Neural cell (in vitro differentiated cells): ENCODE measurements around the gene MMP24OS. TPM values are rescaled to one million over a fixed set of nuclear protein-coding genes. Genes with fewer than 3 reads are reported as not detected.

Source experiments
- H2AFZ ChIP-seq: fragments of 200-600, 300-800 bp; sonication (generic), shearing (Covaris generic); 2 replicates; pipeline ENCODE4 v1.6.0; 2014; ENCODE audit warnings: low read depth, mild to moderate bottlenecking, antibody characterized with exemption, low read length, moderate library complexity
- H3F3A ChIP-seq: fragments of 200-600 bp; shearing (Covaris generic); 2 replicates; pipeline ENCODE4 v1.6.1; 2016; ENCODE audit warnings: mild to moderate bottlenecking, moderate library complexity, mixed read lengths, antibody characterized with exemption, low read length; ENCODE audit not compliant: insufficient read depth, poor library complexity, severe bottlenecking
- H3K27ac ChIP-seq: fragments of 200-600, 300-800 bp; sonication (generic), shearing (Covaris generic); 2 replicates; pipeline ENCODE4 v1.5.1; 2014; ENCODE audit warnings: mild to moderate bottlenecking, low read length, moderate library complexity
- H3K27me3 ChIP-seq: fragments of 300-800, 200-600 bp; sonication (generic), shearing (Covaris generic); 2 replicates; pipeline ENCODE4 v1.6.0; 2014; ENCODE audit warnings: mild to moderate bottlenecking, low read depth, low read length, moderate library complexity; ENCODE audit not compliant: insufficient read depth
- H3K36me3 ChIP-seq: fragments of 300-800, 200-600 bp; sonication (generic), shearing (Covaris generic); 2 replicates; pipeline ENCODE4 v1.5.1; 2014; ENCODE audit warnings: mild to moderate bottlenecking, antibody characterized with exemption, low read length, moderate library complexity; ENCODE audit not compliant: insufficient read depth
- H3K4me2 ChIP-seq: fragments of 300-800, 200-600 bp; sonication (generic), shearing (Covaris generic); 2 replicates; pipeline ENCODE4 v1.6.0; 2014; ENCODE audit warnings: mild to moderate bottlenecking, low read length
- H3K4me3 ChIP-seq: fragments of 300-800, 200-600 bp; sonication (generic), shearing (Covaris generic); 2 replicates; pipeline ENCODE4 v1.5.1; 2014; ENCODE audit warnings: mild to moderate bottlenecking, low read length, moderate library complexity
- H3K79me2 ChIP-seq: fragments of 200-600 bp; shearing (Covaris generic); replicated peaks from 2 replicates; pipeline ENCODE4 v1.6.0; 2014; ENCODE audit warnings: mild to moderate bottlenecking, low read length, moderate library complexity; ENCODE audit not compliant: insufficient read depth
- H3K9ac ChIP-seq: fragments of 300-800, 200-600 bp; sonication (generic), shearing (Covaris generic); 2 replicates; pipeline ENCODE4 v1.6.1; 2016; ENCODE audit warnings: mild to moderate bottlenecking, low read length, mixed read lengths
- H3K9me2 ChIP-seq: fragments of 200-600 bp; shearing (Covaris generic); 2 replicates; pipeline ENCODE4 v1.6.1; 2016; ENCODE audit warnings: mild to moderate bottlenecking, low read length, mixed read lengths; ENCODE audit not compliant: insufficient read depth
- H3K9me3 ChIP-seq: fragments of 200-600, 300-800 bp; sonication (generic), shearing (Covaris generic); 2 replicates; pipeline ENCODE4 v1.6.1; 2016; ENCODE audit warnings: mild to moderate bottlenecking, mixed run types, low read length, moderate library complexity, mixed read lengths
- H4K20me1 ChIP-seq: fragments of 200-600 bp; shearing (Covaris generic); 2 replicates; pipeline ENCODE4 v1.6.1; 2016; ENCODE audit warnings: mild to moderate bottlenecking, mixed run types; ENCODE audit not compliant: insufficient read depth
- EP300 ChIP-seq: fragments of 450-650 bp; conservative IDR thresholded peaks from 2 replicates; pipeline ENCODE4 v1.6.1; 2014; ENCODE audit warnings: antibody characterized with exemption, mild to moderate bottlenecking, moderate library complexity; ENCODE audit not compliant: poor library complexity, severe bottlenecking
- EZH2 ChIP-seq: fragments of 200-600, 300-800 bp; shearing (Covaris generic), sonication (generic); IDR thresholded peaks from 2 replicates; pipeline ENCODE4 v1.6.1; 2014; ENCODE audit warnings: antibody characterized with exemption, low read length, borderline replicate concordance, mild to moderate bottlenecking; ENCODE audit not compliant: insufficient read depth, poor library complexity, severe bottlenecking
- POLR2AphosphoS5 ChIP-seq: IDR thresholded peaks from 2 replicates; pipeline ENCODE4 v1.6.1; 2012
- RAD21 ChIP-seq: fragments of 450-650 bp; conservative IDR thresholded peaks from 2 replicates; pipeline ENCODE4 v1.6.1; 2014; ENCODE audit warnings: antibody characterized with exemption, mild to moderate bottlenecking, moderate library complexity
- polyA plus RNA-seq: library from polyadenylated mRNA; depleted of rRNA; stranded (reverse); fragments of >200 nt; gene quantifications from 2 replicates; pipeline ENCODE4 v1.2.3, GENCODE V29; 2014
- TF ChIP-seq, protein P1 (sequence below): fragments of 450-650 bp; IDR thresholded peaks from 2 replicates; pipeline ENCODE4 v1.5.1; 2014; ENCODE audit warnings: antibody characterized with exemption, mild to moderate bottlenecking, moderate library complexity; ENCODE audit not compliant: poor library complexity, severe bottlenecking
- TF ChIP-seq, protein P2 (sequence below): IDR thresholded peaks from 2 replicates; pipeline ENCODE4 v1.6.1; 2012; ENCODE audit warnings: borderline replicate concordance

Gene MMP24OS
- polyA plus RNA-seq, 1 donor from 2014 or later: 7.7 TPM

DNA sequence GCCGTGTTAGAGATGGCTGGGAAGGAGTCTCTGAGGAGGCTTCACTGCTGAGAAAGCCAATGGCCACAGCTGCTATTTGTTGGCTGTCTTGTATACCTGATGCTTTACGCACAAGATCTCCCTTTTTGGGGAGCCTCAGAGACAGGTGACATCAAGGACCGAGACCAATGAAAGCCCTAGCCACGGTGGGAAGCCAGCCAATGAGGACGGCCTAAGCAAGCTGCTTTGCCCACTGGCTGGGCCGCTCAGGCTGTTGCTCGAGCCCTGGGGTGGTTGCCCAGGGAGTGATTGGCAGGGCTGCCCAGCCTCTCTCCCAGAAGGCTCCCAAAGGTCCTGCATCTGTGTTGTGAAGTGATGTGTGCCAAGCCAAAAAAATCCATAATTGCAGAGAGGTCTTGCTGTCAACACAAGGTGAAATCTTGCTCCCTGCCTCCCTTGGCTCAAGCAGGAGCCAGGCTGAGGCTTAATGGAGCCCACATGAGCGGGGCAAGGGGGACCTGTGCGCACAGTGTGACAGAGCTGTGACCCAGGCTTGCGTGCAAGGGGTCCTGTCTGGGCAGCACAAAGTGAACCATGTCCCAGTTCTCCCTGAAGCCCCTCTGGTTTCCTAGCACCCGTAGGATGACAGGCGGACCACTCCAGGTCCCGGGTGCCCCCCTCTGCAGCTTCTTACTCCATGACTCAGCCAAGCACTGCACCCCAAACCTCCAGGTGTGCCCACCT lies 4.3 kb downstream of the MMP24OS start:
- no peaks in the 10 kb centered on the region for H3K9me3 ChIP-seq
- no peak overlapping the region for H3K9ac ChIP-seq
- no peak overlapping the region for H3K27ac ChIP-seq
- peaks cover 5% of the 10 kb centered on the region for H3K79me2 ChIP-seq
- no peaks in the 10 kb centered on the region for H3K27me3 ChIP-seq
- H3K9me2 ChIP-seq: no peaks in the 10 kb centered on the region
- no peak overlapping the region for H3K4me3 ChIP-seq
- H3K36me3 ChIP-seq: no peaks in the 10 kb centered on the region
- H4K20me1 ChIP-seq: no peaks in the 10 kb centered on the region
- H2AFZ ChIP-seq: no peak overlapping the region
- no peaks in the 10 kb centered on the region for H3F3A ChIP-seq
- TF ChIP-seq, protein P1, sequence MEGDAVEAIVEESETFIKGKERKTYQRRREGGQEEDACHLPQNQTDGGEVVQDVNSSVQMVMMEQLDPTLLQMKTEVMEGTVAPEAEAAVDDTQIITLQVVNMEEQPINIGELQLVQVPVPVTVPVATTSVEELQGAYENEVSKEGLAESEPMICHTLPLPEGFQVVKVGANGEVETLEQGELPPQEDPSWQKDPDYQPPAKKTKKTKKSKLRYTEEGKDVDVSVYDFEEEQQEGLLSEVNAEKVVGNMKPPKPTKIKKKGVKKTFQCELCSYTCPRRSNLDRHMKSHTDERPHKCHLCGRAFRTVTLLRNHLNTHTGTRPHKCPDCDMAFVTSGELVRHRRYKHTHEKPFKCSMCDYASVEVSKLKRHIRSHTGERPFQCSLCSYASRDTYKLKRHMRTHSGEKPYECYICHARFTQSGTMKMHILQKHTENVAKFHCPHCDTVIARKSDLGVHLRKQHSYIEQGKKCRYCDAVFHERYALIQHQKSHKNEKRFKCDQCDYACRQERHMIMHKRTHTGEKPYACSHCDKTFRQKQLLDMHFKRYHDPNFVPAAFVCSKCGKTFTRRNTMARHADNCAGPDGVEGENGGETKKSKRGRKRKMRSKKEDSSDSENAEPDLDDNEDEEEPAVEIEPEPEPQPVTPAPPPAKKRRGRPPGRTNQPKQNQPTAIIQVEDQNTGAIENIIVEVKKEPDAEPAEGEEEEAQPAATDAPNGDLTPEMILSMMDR: no peak
- TF ChIP-seq, protein P2, sequence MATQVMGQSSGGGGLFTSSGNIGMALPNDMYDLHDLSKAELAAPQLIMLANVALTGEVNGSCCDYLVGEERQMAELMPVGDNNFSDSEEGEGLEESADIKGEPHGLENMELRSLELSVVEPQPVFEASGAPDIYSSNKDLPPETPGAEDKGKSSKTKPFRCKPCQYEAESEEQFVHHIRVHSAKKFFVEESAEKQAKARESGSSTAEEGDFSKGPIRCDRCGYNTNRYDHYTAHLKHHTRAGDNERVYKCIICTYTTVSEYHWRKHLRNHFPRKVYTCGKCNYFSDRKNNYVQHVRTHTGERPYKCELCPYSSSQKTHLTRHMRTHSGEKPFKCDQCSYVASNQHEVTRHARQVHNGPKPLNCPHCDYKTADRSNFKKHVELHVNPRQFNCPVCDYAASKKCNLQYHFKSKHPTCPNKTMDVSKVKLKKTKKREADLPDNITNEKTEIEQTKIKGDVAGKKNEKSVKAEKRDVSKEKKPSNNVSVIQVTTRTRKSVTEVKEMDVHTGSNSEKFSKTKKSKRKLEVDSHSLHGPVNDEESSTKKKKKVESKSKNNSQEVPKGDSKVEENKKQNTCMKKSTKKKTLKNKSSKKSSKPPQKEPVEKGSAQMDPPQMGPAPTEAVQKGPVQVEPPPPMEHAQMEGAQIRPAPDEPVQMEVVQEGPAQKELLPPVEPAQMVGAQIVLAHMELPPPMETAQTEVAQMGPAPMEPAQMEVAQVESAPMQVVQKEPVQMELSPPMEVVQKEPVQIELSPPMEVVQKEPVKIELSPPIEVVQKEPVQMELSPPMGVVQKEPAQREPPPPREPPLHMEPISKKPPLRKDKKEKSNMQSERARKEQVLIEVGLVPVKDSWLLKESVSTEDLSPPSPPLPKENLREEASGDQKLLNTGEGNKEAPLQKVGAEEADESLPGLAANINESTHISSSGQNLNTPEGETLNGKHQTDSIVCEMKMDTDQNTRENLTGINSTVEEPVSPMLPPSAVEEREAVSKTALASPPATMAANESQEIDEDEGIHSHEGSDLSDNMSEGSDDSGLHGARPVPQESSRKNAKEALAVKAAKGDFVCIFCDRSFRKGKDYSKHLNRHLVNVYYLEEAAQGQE: no peak
- H3K4me2 ChIP-seq: no peak overlapping the region

DNA sequence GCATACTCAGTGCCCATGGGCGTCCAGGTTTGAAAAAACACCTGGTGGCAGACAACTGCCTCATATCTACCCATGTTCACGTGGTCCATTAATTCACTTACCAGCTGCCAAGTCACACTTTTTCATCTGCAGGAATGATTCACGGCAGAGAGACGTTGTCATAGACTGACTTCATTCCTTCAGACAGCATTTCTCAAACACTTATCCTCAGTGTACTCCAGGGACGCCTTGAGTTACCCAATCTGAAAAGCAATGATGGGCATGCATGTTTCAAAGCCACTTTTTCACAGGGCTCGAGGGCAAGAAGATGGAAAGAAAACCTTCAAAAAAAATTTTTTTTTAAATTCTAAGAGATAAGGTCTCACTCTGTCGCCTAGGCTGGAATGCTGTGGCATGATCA lies 6.0 kb downstream of the MMP24OS start:
- Histone ChIP-seq H3K4me2 (no peak overlapping the region), H3K9me2 (no peaks in the 10 kb centered on the region), H3F3A (no peaks in the 10 kb centered on the region), H2AFZ (no peak overlapping the region), H3K9ac (no peak overlapping the region), H3K79me2 (peaks cover 3% of the 10 kb centered on the region), H3K9me3 (no peaks in the 10 kb centered on the region), H3K36me3 (no peaks in the 10 kb centered on the region), H4K20me1 (no peaks in the 10 kb centered on the region), H3K27me3 (no peaks in the 10 kb centered on the region), H3K27ac (no peak overlapping the region), H3K4me3 (no peak overlapping the region)
- TF ChIP-seq, protein P1: no peak
- TF ChIP-seq EP300: no peak
- no peak for TF ChIP-seq RAD21
- TF ChIP-seq EZH2: no peak
- no peak for TF ChIP-seq POLR2AphosphoS5
